Measurements from ENCODE around the gene PSMC6. TPM values are rescaled to one million over a fixed set of nuclear protein-coding genes. Genes with fewer than 3 reads are reported as not detected.

PSMC6 gene
- total RNA-seq, 1 experiment from 2014 or later: 104 TPM

DNA sequence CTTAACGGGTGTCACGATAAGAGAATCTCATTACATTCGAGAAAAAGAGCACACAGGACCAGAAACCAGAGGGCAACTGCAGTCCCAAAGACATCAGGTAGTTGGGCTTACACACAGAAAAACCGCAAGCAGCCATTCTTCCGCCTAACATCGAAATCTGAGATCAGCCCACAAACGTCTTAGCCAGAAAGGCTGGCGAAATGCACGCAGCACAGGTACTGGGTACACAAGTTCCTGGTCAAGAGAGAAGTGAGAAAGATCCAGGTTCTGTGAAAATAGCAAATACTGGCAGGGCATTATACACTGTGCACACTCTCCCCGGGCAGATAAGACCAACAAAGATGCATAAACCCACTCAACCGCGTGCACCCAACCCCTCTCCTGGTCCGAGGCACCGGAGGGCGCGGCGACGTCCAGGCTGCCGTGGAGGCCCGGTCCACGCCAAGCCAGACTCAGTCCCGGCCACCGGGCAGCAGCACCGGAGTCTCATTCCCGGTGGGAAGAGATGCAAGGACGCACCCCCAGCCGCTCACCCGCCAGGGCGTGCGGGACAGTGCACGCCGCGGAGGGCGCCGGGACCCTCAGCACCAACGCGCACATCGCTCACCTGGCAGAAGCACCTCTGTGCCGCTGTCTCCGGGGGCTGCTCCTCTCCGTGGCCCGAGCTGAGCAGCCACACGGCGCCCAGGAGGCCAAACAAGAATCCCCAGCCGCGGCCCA is 12.1 kb upstream of the PSMC6 start:
- intact Hi-C loops (cut with micrococcal nuclease; ENCODE audit: unreplicated experiment): loop anchor here (5.0 kb wide), 1 partner anchor 43 kb away; no protein-coding TSS in a partner anchor
- Mint-ChIP-seq H3K27me3 (ENCODE audit: unreplicated experiment) (no peaks in the 10 kb centered on the region), H3K4me3 (ENCODE audit: low read depth, unreplicated experiment) (peak overlapping the region; percentile 90), H3K27ac (ENCODE audit: unreplicated experiment) (peak overlapping the region; percentile 86), H3K9me3 (ENCODE audit: low read depth, unreplicated experiment) (no peaks in the 10 kb centered on the region), H3K4me1 (ENCODE audit: low read depth, unreplicated experiment) (peaks cover 44% of the 10 kb centered on the region), H3K36me3 (ENCODE audit: insufficient read depth, unreplicated experiment) (peaks cover 32% of the 10 kb centered on the region)
- TF ChIP-seq, protein P1, sequence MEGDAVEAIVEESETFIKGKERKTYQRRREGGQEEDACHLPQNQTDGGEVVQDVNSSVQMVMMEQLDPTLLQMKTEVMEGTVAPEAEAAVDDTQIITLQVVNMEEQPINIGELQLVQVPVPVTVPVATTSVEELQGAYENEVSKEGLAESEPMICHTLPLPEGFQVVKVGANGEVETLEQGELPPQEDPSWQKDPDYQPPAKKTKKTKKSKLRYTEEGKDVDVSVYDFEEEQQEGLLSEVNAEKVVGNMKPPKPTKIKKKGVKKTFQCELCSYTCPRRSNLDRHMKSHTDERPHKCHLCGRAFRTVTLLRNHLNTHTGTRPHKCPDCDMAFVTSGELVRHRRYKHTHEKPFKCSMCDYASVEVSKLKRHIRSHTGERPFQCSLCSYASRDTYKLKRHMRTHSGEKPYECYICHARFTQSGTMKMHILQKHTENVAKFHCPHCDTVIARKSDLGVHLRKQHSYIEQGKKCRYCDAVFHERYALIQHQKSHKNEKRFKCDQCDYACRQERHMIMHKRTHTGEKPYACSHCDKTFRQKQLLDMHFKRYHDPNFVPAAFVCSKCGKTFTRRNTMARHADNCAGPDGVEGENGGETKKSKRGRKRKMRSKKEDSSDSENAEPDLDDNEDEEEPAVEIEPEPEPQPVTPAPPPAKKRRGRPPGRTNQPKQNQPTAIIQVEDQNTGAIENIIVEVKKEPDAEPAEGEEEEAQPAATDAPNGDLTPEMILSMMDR (IDR thresholded peaks at IDR 0.05; ENCODE audit: unreplicated experiment): no peak
- CTCF ChIA-PET: interaction anchor here (0.7 to 1.2 kb wide), 2 partner anchors 35 to 39 kb away, joined by 3 to 4 read pairs; partner anchors contain the start of gene STYX
- no TSS peak for BruUV-seq (replicated peaks)
- DNase-seq: peak; percentile 38

DNA sequence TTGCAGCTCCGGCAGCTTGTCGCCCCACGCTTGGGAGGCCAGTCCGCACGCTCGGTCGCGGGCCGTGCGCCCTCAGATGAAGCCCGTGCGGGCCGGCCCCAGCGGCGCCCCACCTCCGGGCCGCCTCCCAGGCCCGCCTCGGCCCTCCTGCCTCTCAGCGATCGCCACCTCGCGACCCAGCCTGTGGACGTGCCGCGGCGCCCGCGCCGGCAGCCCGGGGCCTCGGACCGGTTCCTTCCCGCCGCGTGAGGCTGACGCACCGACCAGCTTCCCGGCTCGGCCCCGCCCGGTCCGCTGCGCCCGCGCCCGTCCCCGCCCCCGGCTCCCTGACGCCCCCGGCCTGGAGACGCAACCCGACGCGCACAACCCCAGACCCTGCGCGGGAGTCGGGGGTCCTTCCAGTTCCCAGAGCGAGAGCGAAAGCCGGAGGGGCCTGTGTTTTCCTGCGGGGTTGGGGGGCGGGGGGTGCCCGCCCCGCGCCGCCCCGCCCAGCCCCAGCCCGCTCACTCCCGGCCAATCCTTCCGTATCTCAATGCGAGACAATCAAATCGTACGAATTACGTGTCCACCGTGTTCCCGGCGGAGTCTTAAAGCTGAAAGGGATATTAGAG is 11.4 kb upstream of the PSMC6 start, which contains the start of gene ERO1A:
Gene ERO1A (minus strand): TSS at position 78 of the 611 bp plus-strand sequence. CDS start 77 bp downstream, at position 1.
- DNase-seq: peak; percentile 83
- Mint-ChIP-seq H3K27me3 (ENCODE audit: unreplicated experiment) (no peaks in the 10 kb centered on the region), H3K27ac (ENCODE audit: unreplicated experiment) (peak within 1 kb of the TSS; percentile 86), H3K4me3 (ENCODE audit: low read depth, unreplicated experiment) (peak within 1 kb of the TSS; percentile 90), H3K9me3 (ENCODE audit: low read depth, unreplicated experiment) (no peaks in the 10 kb centered on the region), H3K4me1 (ENCODE audit: low read depth, unreplicated experiment) (peaks cover 41% of the 10 kb centered on the region), H3K36me3 (ENCODE audit: insufficient read depth, unreplicated experiment) (peaks cover 33% of the 10 kb centered on the region)
- intact Hi-C loops (cut with micrococcal nuclease; ENCODE audit: unreplicated experiment): no loop called here
- TF ChIP-seq, protein P1 (IDR thresholded peaks at IDR 0.05; ENCODE audit: unreplicated experiment): no peak
- CTCF ChIA-PET: interaction anchor here (0.6 to 1.2 kb wide), 4 partner anchors 11 to 1785 kb away, joined by 3 to 4 read pairs (median 3); partner anchors contain the start of gene STYX
- BruUV-seq (replicated peaks): no TSS peak

DNA sequence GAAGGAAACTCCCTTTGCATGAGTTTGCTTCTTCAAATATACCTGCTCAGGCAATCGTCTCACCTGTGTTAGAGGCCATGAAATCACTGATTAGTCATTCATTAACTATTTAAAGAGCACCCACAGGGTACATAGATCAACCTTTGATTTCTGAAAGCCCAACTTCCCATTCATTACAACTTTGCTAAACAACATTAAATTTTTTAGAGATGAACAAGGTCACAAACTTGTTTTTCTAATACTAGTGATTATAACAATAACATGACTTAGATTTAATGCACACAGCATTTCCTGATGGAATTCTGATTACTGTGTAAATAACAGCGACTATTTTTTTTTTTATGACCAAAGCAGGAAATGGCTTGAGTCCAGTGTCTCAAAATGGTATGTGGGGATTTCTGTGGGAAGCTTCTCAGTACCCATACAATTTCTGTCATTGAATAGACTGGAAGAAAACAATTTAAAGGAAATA is 6.3 kb upstream of the PSMC6 start:
- H3K4me3 Mint-ChIP-seq (ENCODE audit: low read depth, unreplicated experiment): peak overlapping the region; percentile 23
- peaks cover 14% of the 10 kb centered on the region for H3K36me3 Mint-ChIP-seq (ENCODE audit: insufficient read depth, unreplicated experiment)
- H3K27ac Mint-ChIP-seq (ENCODE audit: unreplicated experiment): peak overlapping the region; percentile 89
- peaks cover 40% of the 10 kb centered on the region for H3K4me1 Mint-ChIP-seq (ENCODE audit: low read depth, unreplicated experiment)
- no peaks in the 10 kb centered on the region for H3K27me3 Mint-ChIP-seq (ENCODE audit: unreplicated experiment)
- BruUV-seq (replicated peaks): no TSS peak
- peak; percentile 30 for DNase-seq
- TF ChIP-seq, protein P1 (IDR thresholded peaks at IDR 0.05; ENCODE audit: unreplicated experiment): no peak
- intact Hi-C loops (cut with micrococcal nuclease; ENCODE audit: unreplicated experiment): loop anchor here (10.0 kb wide), 1 partner anchor 146 kb away; the partner anchor contains the start of genes GPR137C and TXNDC16
- H3K9me3 Mint-ChIP-seq (ENCODE audit: low read depth, unreplicated experiment): no peaks in the 10 kb centered on the region
- CTCF ChIA-PET: interaction anchor here (0.5 kb wide), 1 partner anchor 1015 kb away, joined by 3 read pairs; no protein-coding TSS in a partner anchor

- CTCF ChIA-PET: interaction anchor here (0.5 kb wide), 1 partner anchor 1015 kb away, joined by 3 read pairs; no protein-coding TSS in a partner anchor
- TF ChIP-seq, protein P1 (IDR thresholded peaks at IDR 0.05; ENCODE audit: unreplicated experiment): no peak
- no TSS peak for BruUV-seq (replicated peaks)
- peaks cover 12% of the 10 kb centered on the region for H3K36me3 Mint-ChIP-seq (ENCODE audit: insufficient read depth, unreplicated experiment)
- H3K9me3 Mint-ChIP-seq (ENCODE audit: low read depth, unreplicated experiment): no peaks in the 10 kb centered on the region
- peak overlapping the region; percentile 23 for H3K4me3 Mint-ChIP-seq (ENCODE audit: low read depth, unreplicated experiment)
- H3K27ac Mint-ChIP-seq (ENCODE audit: unreplicated experiment): peak overlapping the region; percentile 89
- H3K4me1 Mint-ChIP-seq (ENCODE audit: low read depth, unreplicated experiment): peaks cover 40% of the 10 kb centered on the region
- intact Hi-C loops (cut with micrococcal nuclease; ENCODE audit: unreplicated experiment): loop anchor here (10.0 kb wide), 1 partner anchor 146 kb away; the partner anchor contains the start of genes GPR137C and TXNDC16
- DNase-seq: no peak
- H3K27me3 Mint-ChIP-seq (ENCODE audit: unreplicated experiment): no peaks in the 10 kb centered on the region
Measured at GRCh38 chr14:52701223-52701622, 5.8 kb upstream of the PSMC6 start.

Data from Calu3 (cell line).